HCT116 (cell line): ENCODE measurements around the gene RAB34. TPM values are rescaled to one million over a fixed set of nuclear protein-coding genes. Genes with fewer than 3 reads are reported as not detected.

Source experiments
- ATAC-seq: fragments of 200-7000 bp; cut with Tn5 transposase; 2 replicates; pipeline ENCODE4 v1.9.1; 2020; ENCODE audit warnings: mild to moderate bottlenecking, moderate library complexity
- BruUV-seq: library from RNA; stranded (reverse); fragments of 400-500 nt; replicated peaks from 2 replicates; lab custom pipeline; 2021; lab: Mats Ljungman, UMichigan
- CTCF ChIA-PET: fragments of 300-600 bp; sonication (Branson Sonifier 250); formaldehyde crosslinking; loops from one replicate; lab custom pipeline; 2021; ENCODE audit warnings: antibody characterized with exemption; lab: Charles Lee
- POLR2A ChIA-PET: fragments of 300-600, 350-600 bp; sonication (Branson Sonifier 250); formaldehyde crosslinking; loops from one replicate; lab custom pipeline; 2021; ENCODE audit warnings: antibody characterized with exemption; lab: Charles Lee
- RAD21 ChIA-PET, 2 experiments: fragments of 300-600 bp; sonication (Branson Sonifier 250); formaldehyde crosslinking; loops; one replicate each; lab custom pipeline; 2023; ENCODE audit warnings: low total read pairs in 2 of 2; ENCODE audit not compliant: uncharacterized antibody in 2 of 2, unreplicated experiment in 2 of 2, low non-redundant PET in 1 of 2; lab: Charles Lee
- DNase-seq: peaks from one replicate; pipeline ENCODE4 v3.0.0-alpha.2; 2010; ENCODE audit warnings: low read depth, low spot score
- H2AFZ ChIP-seq: fragments of 200-600 bp; shearing (Covaris generic), sonication (generic); 2 replicates; pipeline ENCODE4 v1.6.1; 2017; ENCODE audit warnings: low read depth, mixed run types, mixed read lengths, antibody characterized with exemption, low read length; ENCODE audit not compliant: poor library complexity, severe bottlenecking
- H3K27ac ChIP-seq: 2 replicates; pipeline ENCODE4 v1.5.1; 2012; ENCODE audit warnings: low read depth, low read length
- H3K27me3 ChIP-seq: fragments of 200-600 bp; sonication (generic); 2 replicates; pipeline ENCODE4 v1.6.1; 2016; ENCODE audit warnings: mixed run types, low read length, mixed read lengths; ENCODE audit not compliant: insufficient read depth
- H3K36me3 ChIP-seq, 2 experiments: fragments of 200-500 bp in 1 of 2; fragments of 200-600 bp in 1 of 2; sonication (Bioruptor generic) in 1 of 2; sonication (generic) in 1 of 2; 2 replicates each; pipeline versions ENCODE4 v1.5.1 to v1.6.1; 2014 to 2016; ENCODE audit warnings: low read length in 2 of 2, inconsistent platforms in 1 of 2, mixed read lengths in 1 of 2, mixed run types in 1 of 2; ENCODE audit not compliant: insufficient read depth in 2 of 2, control insufficient read depth in 1 of 2
- H3K4me1 ChIP-seq, 2 experiments: fragments of 200-600 bp in 1 of 2; sonication (generic) in 1 of 2; 2 replicates each; pipeline versions ENCODE4 v1.5.1 to v1.6.1; 2012 to 2017; ENCODE audit warnings: low read length in 2 of 2, inconsistent platforms in 1 of 2, mild to moderate bottlenecking in 1 of 2, mixed read lengths in 1 of 2, mixed run types in 1 of 2, moderate library complexity in 1 of 2; ENCODE audit not compliant: insufficient read depth in 2 of 2, control insufficient read depth in 1 of 2
- H3K4me2 ChIP-seq: fragments of 200-600 bp; sonication (generic); 2 replicates; pipeline ENCODE4 v1.6.1; 2017; ENCODE audit warnings: mixed run types, low read length, mixed read lengths
- H3K4me3 ChIP-seq, 2 experiments: fragments of 200-600 bp in 1 of 2; sonication (generic) in 1 of 2; replicated peaks in 1 of 2; 2 replicates each; pipeline ENCODE4 v1.5.1; 2011 to 2016; ENCODE audit warnings: low read length in 2 of 2, control low read depth in 1 of 2, low read depth in 1 of 2, mild to moderate bottlenecking in 1 of 2, mixed read lengths in 1 of 2, mixed run types in 1 of 2
- H3K79me2 ChIP-seq: fragments of 200-600 bp; sonication (generic); 2 replicates; pipeline ENCODE4 v1.6.1; 2017; ENCODE audit warnings: mild to moderate bottlenecking, mixed run types, low read length, moderate library complexity, mixed read lengths; ENCODE audit not compliant: insufficient read depth
- H3K9ac ChIP-seq: fragments of 200-600 bp; sonication (generic); 2 replicates; pipeline ENCODE4 v1.6.1; 2016; ENCODE audit warnings: low read length, mixed read lengths
- H3K9me2 ChIP-seq: fragments of 200-600 bp; sonication (generic), shearing (Covaris generic); 2 replicates; pipeline ENCODE4 v1.6.1; 2017; ENCODE audit warnings: mixed run types, mild to moderate bottlenecking, moderate library complexity; ENCODE audit not compliant: insufficient read depth
- H3K9me3 ChIP-seq, 2 experiments: fragments of 200-500 bp in 1 of 2; fragments of 200-600 bp in 1 of 2; sonication (Bioruptor generic) in 1 of 2; sonication (generic) in 1 of 2; 2 replicates each; pipeline ENCODE4 v1.6.1; 2014 to 2017; ENCODE audit warnings: low read length in 2 of 2, mixed read lengths in 2 of 2, inconsistent platforms in 1 of 2, low read depth in 1 of 2, mild to moderate bottlenecking in 1 of 2, mixed run types in 1 of 2, moderate library complexity in 1 of 2; ENCODE audit not compliant: control insufficient read depth in 1 of 2, insufficient read depth in 1 of 2
- H4K20me1 ChIP-seq: fragments of 200-600 bp; sonication (generic), shearing (Covaris generic); 2 replicates; pipeline ENCODE4 v1.6.1; 2017; ENCODE audit warnings: mixed run types, mild to moderate bottlenecking, moderate library complexity; ENCODE audit not compliant: insufficient read depth
- CEBPB ChIP-seq: IDR thresholded peaks from 2 replicates; pipeline ENCODE4 v1.6.1; 2012; ENCODE audit warnings: low read depth
- JUND ChIP-seq: IDR thresholded peaks from 2 replicates; pipeline ENCODE4 v1.6.1; 2012
- RAD21 ChIP-seq: IDR thresholded peaks from 2 replicates; pipeline ENCODE4 v1.6.1; 2012; ENCODE audit warnings: low read depth, mild to moderate bottlenecking
- intact Hi-C: fragments of 100-400 bp; cut with micrococcal nuclease; formaldehyde crosslinking; loops from 2 replicates; pipeline ENCODE4 v1.10.0; 2022
- total RNA-seq: library from RNA; stranded (reverse); gene quantifications from one replicate; pipeline ENCODE4 v1.2.1, GENCODE V29; 2021; ENCODE audit not compliant: unreplicated experiment
- TF ChIP-seq, protein P1 (sequence below): IDR thresholded peaks from 2 replicates; pipeline ENCODE4 v1.6.1; 2011; ENCODE audit warnings: mild to moderate bottlenecking, low read length, moderate library complexity; ENCODE audit not compliant: insufficient replicate concordance; ENCODE audit errors: extremely low read depth
- TF ChIP-seq, protein P2 (sequence below), 3 experiments: fragments of 200-600 bp in 1 of 3; sonication (generic) in 1 of 3; IDR thresholded peaks in 2 of 3; conservative IDR thresholded peaks in 1 of 3; 2 replicates each; pipeline ENCODE4 v1.5.1; 2012 to 2017; ENCODE audit warnings: low read depth in 2 of 3, low read length in 2 of 3, antibody characterized with exemption in 1 of 3, borderline replicate concordance in 1 of 3, control low read depth in 1 of 3, mild to moderate bottlenecking in 1 of 3, mixed read lengths in 1 of 3, mixed run types in 1 of 3, moderate library complexity in 1 of 3; ENCODE audit not compliant: insufficient read depth in 1 of 3

The RAB34 gene
- total RNA-seq, 1 experiment from 2014 or later, result 0.59 TPM

DNA sequence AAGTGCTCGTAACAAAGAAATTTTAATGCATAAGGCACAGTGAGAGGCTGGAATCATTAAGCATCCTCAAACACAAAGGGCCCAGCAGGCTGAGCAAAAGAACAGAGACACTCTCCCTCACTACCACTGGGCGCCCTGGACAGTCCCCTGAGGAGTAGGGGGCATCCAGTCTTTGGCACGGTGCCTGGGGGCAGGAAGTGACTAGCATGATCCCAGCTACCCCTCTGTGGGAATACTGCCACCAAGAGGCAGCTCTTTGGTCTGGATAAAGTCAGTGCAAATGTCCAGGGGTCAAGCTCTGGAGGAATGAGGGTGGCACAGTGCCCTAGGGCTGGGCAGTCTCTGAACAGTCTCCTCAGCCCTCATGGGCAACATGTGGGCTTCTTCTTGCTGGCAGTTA lies 3.4 kb downstream of the RAB34 start:
- Histone ChIP-seq H4K20me1 (no peaks in the 10 kb centered on the region), H3K9me3 (no peaks in the 10 kb centered on the region), H3K4me2 (no peak overlapping the region), H3K36me3 (no peaks in the 10 kb centered on the region), H2AFZ (no peak overlapping the region), H3K27ac (no peak overlapping the region), H3K4me1 (peaks cover 17 to 30% of the 10 kb centered on the region in 2 experiments), H3K9me2 (no peaks in the 10 kb centered on the region), H3K79me2 (no peaks in the 10 kb centered on the region), H3K4me3 (no peak overlapping the region), H3K9ac (no peak overlapping the region), H3K27me3 (no peaks in the 10 kb centered on the region)
- ChIA-PET POLR2A (no interaction called here), CTCF (no interaction called here), RAD21 (no interaction called here)
- no TSS peak for BruUV-seq
- no peak for DNase-seq
- TF ChIP-seq, protein P1, sequence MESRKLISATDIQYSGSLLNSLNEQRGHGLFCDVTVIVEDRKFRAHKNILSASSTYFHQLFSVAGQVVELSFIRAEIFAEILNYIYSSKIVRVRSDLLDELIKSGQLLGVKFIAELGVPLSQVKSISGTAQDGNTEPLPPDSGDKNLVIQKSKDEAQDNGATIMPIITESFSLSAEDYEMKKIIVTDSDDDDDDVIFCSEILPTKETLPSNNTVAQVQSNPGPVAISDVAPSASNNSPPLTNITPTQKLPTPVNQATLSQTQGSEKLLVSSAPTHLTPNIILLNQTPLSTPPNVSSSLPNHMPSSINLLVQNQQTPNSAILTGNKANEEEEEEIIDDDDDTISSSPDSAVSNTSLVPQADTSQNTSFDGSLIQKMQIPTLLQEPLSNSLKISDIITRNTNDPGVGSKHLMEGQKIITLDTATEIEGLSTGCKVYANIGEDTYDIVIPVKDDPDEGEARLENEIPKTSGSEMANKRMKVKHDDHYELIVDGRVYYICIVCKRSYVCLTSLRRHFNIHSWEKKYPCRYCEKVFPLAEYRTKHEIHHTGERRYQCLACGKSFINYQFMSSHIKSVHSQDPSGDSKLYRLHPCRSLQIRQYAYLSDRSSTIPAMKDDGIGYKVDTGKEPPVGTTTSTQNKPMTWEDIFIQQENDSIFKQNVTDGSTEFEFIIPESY, result no peak
- no peak; the same call in 1 of the 2 replicates for TF ChIP-seq RAD21
- TF ChIP-seq, protein P2, sequence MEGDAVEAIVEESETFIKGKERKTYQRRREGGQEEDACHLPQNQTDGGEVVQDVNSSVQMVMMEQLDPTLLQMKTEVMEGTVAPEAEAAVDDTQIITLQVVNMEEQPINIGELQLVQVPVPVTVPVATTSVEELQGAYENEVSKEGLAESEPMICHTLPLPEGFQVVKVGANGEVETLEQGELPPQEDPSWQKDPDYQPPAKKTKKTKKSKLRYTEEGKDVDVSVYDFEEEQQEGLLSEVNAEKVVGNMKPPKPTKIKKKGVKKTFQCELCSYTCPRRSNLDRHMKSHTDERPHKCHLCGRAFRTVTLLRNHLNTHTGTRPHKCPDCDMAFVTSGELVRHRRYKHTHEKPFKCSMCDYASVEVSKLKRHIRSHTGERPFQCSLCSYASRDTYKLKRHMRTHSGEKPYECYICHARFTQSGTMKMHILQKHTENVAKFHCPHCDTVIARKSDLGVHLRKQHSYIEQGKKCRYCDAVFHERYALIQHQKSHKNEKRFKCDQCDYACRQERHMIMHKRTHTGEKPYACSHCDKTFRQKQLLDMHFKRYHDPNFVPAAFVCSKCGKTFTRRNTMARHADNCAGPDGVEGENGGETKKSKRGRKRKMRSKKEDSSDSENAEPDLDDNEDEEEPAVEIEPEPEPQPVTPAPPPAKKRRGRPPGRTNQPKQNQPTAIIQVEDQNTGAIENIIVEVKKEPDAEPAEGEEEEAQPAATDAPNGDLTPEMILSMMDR (IDR thresholded peaks at IDR 0.05 in 2 of 3, conservative IDR thresholded peaks at IDR 0.05 in 1 of 3; ENCODE audit: borderline replicate concordance in 1 of 3, insufficient read depth in 1 of 3, low read depth in 2 of 3, low read length in 2 of 3), result peak in 1 of 3 experiments; percentile 32; a peak in 2 of 6 replicates
- TF ChIP-seq CEBPB, result no peak
- TF ChIP-seq JUND, result no peak
- intact Hi-C loops, result no loop called here
- no peak for ATAC-seq
